DMS153 (cell line): Measurements from ENCODE around the gene ERFE.

Experiments used
- DNase-seq: peaks from one replicate; lab custom pipeline; 2025; lab: John Stamatoyannopoulos, UW

Gene ERFE

GRCh38 chr2:238155761-238156694 lies 2.7 kb upstream of the ERFE start:
- no peak for DNase-seq

- peak; percentile 78 for DNase-seq
Observed at GRCh38 chr2:238157506-238158017, 1.2 kb upstream of the ERFE start.

GRCh38 chr2:238158018-238158508 lies 707 bp upstream of the ERFE start:
- DNase-seq = peak; percentile 44

- DNase-seq = no peak
Observed at GRCh38 chr2:238159071-238159539, 335 bp downstream of the ERFE start.

GRCh38 chr2:238159661-238160205 lies 963 bp downstream of the ERFE start:
- DNase-seq = no peak

- DNase-seq = no peak
Observed at GRCh38 chr2:238160206-238161129, 1.7 kb downstream of the ERFE start.

- DNase-seq = no peak
Observed at GRCh38 chr2:238161291-238162051, 2.7 kb downstream of the ERFE start.

- no peak for DNase-seq
Observed at GRCh38 chr2:238162251-238162845, 3.6 kb downstream of the ERFE start.

GRCh38 chr2:238162846-238163441 lies 4.2 kb downstream of the ERFE start:
- no peak for DNase-seq

- no peak for DNase-seq
Observed at GRCh38 chr2:238163481-238164198, 4.9 kb downstream of the ERFE start.

- no peak for DNase-seq
Observed at GRCh38 chr2:238164906-238165287, 6.1 kb downstream of the ERFE start.

GRCh38 chr2:238165288-238165921 lies 6.6 kb downstream of the ERFE start:
- no peak for DNase-seq

- no peak for DNase-seq
Observed at GRCh38 chr2:238166391-238167343, 7.9 kb downstream of the ERFE start.

- DNase-seq = no peak
Observed at GRCh38 chr2:238167344-238167715, 8.6 kb downstream of the ERFE start.

GRCh38 chr2:238167761-238168160 lies 9.0 kb downstream of the ERFE start:
- no peak for DNase-seq

GRCh38 chr2:238168196-238169047 lies 9.7 kb downstream of the ERFE start:
- DNase-seq = no peak
